Skeletal muscle tissue (tissue), 4 donors: ENCODE measurements around the gene CNTNAP2. TPM values are rescaled to one million over a fixed set of nuclear protein-coding genes. Genes with fewer than 3 reads are reported as not detected.
"Not testable (repeated sequence)": the region's sequence is repeated elsewhere in the genome, so short reads cannot be mapped to it uniquely, and the experiment has no call there.

Experiments used
- H3K27ac ChIP-seq: one replicate; pipeline ENCODE4 v1.7.0; 2013; ENCODE audit warnings: mild to moderate bottlenecking, low read depth, low read length, inconsistent platforms
- H3K27me3 ChIP-seq, 3 donors: one replicate each; pipeline ENCODE4 v1.7.0; 2013; ENCODE audit warnings: low read length in 3 of 3; ENCODE audit not compliant: control insufficient read depth in 3 of 3, insufficient read depth in 3 of 3
- H3K36me3 ChIP-seq, 3 donors: one replicate each; pipeline ENCODE4 v1.7.0; 2013; ENCODE audit warnings: low read length in 3 of 3; ENCODE audit not compliant: control insufficient read depth in 3 of 3, insufficient read depth in 3 of 3
- H3K4me1 ChIP-seq, 3 donors: one replicate each; pipeline ENCODE4 v1.7.0; 2013; ENCODE audit warnings: low read length in 3 of 3, mild to moderate bottlenecking in 3 of 3; ENCODE audit not compliant: control insufficient read depth in 3 of 3, insufficient read depth in 3 of 3
- H3K4me3 ChIP-seq, 3 donors: one replicate each; pipeline ENCODE4 v1.7.0; 2013; ENCODE audit warnings: low read length in 3 of 3
- H3K9ac ChIP-seq, 3 donors: one replicate each; pipeline ENCODE4 v1.7.0; 2013; ENCODE audit warnings: low read length in 3 of 3, mild to moderate bottlenecking in 3 of 3, moderate library complexity in 2 of 3, low read depth in 1 of 3
- H3K9me3 ChIP-seq, 3 donors: one replicate each; pipeline ENCODE4 v1.7.0; 2013; ENCODE audit warnings: low read length in 3 of 3; ENCODE audit not compliant: control insufficient read depth in 3 of 3
- total RNA-seq: library from RNA; depleted of rRNA; stranded (reverse); fragments of >200 nt; gene quantifications from one replicate; pipeline ENCODE4 v1.2.3, GENCODE V29; 2014
- donor health status: Osteomylitis.

Gene CNTNAP2
- total RNA-seq, 1 donor from 2014 or later: 14.1 TPM

DNA sequence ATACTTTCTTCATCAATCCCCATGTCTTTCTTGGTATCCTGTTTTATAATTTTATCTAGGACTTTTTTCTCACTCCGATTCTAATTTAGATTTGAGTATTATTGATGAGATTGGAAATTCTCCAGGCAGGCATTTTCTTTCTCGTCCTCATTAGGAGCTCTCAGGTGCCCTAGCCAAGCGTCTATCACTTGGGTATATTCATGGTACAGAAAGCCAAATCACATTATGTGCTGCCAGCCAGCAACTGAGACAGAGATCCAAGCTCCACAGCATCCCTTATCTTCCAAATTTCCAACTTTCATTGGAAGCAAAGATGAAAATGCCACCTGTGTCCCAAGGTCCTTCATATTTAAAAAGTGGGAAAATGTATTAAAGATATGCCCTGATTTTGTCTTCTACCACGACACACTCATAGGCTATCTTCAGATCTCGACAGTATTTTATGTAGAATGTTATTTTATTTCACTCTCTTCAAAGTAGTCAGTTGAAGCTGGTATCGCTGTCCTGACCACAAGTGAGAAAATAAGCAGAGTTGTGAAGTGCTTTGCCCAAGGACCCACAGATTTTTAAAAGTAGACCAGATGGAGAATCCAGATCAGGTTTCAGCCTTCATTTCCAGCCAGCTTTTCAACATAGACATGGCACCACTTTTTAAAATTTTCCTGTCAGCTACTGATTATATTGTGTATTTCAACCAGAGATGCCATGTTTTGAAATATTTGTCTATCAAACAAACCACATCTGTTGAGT, 773.4 kb downstream of the CNTNAP2 start:
- no peak overlapping the region for H3K9ac ChIP-seq
- H3K4me3 ChIP-seq: no peak overlapping the region
- no peaks in the 10 kb centered on the region for H3K4me1 ChIP-seq
- H3K9me3 ChIP-seq: no peaks in the 10 kb centered on the region
- no peaks in the 10 kb centered on the region for H3K36me3 ChIP-seq
- no peaks in the 10 kb centered on the region for H3K27me3 ChIP-seq
- no peak overlapping the region for H3K27ac ChIP-seq

DNA sequence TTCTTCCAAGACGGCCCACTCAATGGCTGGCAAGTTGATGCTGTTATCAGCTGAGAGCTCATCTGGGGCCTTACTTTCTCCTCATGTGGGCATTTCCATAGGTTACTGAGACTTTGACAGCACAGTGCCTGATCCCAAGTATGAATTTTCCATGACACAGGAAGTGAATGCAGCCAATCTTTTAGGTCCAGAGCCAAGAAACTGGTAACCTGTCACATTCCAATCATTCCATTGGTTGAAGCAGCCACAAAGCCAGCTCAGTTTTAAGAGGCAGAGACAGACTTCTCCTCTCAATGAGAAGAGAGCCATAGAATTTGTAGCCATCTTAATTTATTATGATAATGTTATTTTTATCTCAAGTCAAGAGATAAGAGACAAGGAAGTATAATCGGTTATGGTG, 775.5 kb downstream of the CNTNAP2 start:
- Histone ChIP-seq H3K9ac (no peak overlapping the region), H3K27me3 (no peaks in the 10 kb centered on the region), H3K36me3 (no peaks in the 10 kb centered on the region), H3K9me3 (no peaks in the 10 kb centered on the region), H3K4me3 (no peak overlapping the region), H3K27ac (no peak overlapping the region), H3K4me1 (no peaks in the 10 kb centered on the region)

DNA sequence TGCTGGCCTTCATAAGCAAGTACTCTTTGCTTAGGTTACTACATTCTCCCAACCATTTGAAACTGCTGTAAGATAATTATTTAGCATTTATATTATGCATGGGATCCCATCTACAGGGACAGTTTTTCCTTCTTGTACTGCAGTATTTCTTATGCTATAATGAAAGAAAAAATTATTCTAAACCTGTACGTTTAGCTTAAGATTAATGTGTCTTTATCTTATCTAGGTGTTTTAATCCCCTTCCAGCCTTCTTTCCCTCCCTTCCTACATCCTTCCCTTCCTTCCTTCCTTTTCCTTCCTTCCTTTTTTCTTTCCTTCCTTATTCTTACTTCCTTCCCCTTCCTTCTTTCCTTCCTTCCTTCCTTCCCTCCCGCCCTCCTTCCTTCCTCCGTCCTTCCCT, 778.3 kb downstream of the CNTNAP2 start:
- Histone ChIP-seq H3K27ac (no peak overlapping the region), H3K4me3 (no peak overlapping the region), H3K36me3 (no peaks in the 10 kb centered on the region), H3K9me3 (no peaks in the 10 kb centered on the region), H3K27me3 (no peaks in the 10 kb centered on the region), H3K9ac (no peak overlapping the region), H3K4me1 (no peaks in the 10 kb centered on the region)

DNA sequence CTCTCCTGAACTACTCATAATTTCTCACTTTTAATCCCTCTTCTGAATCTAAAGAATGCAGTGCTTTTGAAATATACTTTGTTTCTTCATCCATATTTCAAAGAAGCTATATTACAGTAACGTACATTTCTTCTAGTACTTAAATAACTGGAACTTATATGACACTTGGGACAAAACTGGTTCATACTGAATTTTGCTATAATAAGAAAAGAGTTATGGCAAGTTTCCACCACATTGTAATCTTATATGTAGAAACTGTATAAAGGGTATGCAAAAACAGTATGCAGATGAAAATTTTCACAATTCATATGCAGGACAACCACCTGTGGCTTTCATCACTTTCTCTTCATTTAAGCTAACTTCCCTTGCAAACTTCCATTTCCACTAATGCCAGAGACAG, 785.7 kb downstream of the CNTNAP2 start:
- H3K9ac ChIP-seq: no peak overlapping the region
- no peaks in the 10 kb centered on the region for H3K36me3 ChIP-seq
- no peak overlapping the region for H3K4me3 ChIP-seq
- H3K4me1 ChIP-seq: no peaks in the 10 kb centered on the region
- H3K27me3 ChIP-seq: no peaks in the 10 kb centered on the region
- H3K27ac ChIP-seq: no peak overlapping the region
- H3K9me3 ChIP-seq: no peaks in the 10 kb centered on the region

DNA sequence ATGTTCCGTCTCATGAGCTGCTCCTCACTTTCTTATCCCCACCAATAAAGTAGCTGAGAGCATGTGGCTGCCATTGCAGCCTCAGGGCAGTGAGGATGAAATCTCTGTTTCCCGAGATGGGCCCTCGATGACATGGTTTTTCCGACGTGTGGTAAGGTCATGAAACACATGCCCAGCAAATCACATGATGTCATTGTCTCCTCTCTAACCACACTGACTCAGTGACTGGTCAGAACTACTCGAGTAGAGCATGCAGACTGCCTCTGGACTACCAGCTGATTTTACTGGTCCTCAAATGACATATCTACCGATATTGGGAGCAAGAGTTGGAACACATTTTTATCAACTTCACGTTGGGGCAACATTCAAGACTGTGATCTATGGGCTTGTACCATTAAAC, 786.1 kb downstream of the CNTNAP2 start:
- H3K27me3 ChIP-seq: no peaks in the 10 kb centered on the region
- H3K4me3 ChIP-seq: no peak overlapping the region
- H3K9me3 ChIP-seq: no peaks in the 10 kb centered on the region
- H3K36me3 ChIP-seq: no peaks in the 10 kb centered on the region
- H3K9ac ChIP-seq: no peak overlapping the region
- H3K4me1 ChIP-seq: no peaks in the 10 kb centered on the region
- no peak overlapping the region for H3K27ac ChIP-seq

DNA sequence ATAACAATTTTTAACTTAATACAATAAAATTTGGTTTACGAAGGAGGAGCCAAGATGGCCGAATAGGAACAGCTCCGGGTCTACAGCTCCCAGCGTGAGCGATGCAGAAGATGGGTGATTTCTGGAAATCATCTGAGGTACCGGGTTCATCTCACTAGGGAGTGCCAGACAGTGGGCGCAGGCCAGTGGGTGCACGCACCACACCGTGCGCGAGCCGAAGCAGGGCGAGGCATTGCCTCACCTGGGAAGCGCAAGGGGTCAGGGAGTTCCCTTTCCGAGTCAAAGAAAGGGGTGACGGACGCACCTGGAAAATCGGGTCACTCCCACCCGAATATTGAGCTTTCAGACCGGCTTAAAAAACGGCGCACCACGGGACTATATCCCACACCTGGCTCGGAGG, 789.1 kb downstream of the CNTNAP2 start:
- H3K36me3 ChIP-seq, H3K27ac ChIP-seq, H3K9ac ChIP-seq, H3K4me1 ChIP-seq, H3K9me3 ChIP-seq, H3K27me3 ChIP-seq, H3K4me3 ChIP-seq: not testable (repeated sequence)

DNA sequence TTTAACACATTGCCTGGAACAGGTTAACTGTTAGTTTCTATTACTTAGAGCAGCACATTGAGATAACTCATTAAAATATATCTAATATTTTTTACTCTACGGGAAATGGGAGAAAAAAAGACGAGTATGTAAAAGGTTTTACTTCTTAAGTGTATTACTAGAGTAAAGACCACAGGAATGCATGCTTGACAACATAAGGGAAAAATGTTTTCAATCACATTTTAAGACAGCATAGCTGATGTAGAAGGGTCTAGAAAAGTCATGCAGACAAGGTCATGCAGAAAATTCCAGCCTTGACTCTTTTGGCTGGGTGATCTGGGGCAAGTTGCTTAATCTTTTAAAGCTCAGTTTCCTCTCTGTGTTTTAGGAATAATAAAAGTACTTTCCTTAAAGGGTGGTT, 806.2 kb downstream of the CNTNAP2 start:
- no peak overlapping the region for H3K9ac ChIP-seq
- no peaks in the 10 kb centered on the region for H3K4me1 ChIP-seq
- H3K27me3 ChIP-seq: no peaks in the 10 kb centered on the region
- H3K36me3 ChIP-seq: no peaks in the 10 kb centered on the region
- H3K4me3 ChIP-seq: no peak overlapping the region
- no peak overlapping the region for H3K27ac ChIP-seq
- peaks cover 0 to 2% (median under 1%) of the 10 kb centered on the region in 3 donors for H3K9me3 ChIP-seq

DNA sequence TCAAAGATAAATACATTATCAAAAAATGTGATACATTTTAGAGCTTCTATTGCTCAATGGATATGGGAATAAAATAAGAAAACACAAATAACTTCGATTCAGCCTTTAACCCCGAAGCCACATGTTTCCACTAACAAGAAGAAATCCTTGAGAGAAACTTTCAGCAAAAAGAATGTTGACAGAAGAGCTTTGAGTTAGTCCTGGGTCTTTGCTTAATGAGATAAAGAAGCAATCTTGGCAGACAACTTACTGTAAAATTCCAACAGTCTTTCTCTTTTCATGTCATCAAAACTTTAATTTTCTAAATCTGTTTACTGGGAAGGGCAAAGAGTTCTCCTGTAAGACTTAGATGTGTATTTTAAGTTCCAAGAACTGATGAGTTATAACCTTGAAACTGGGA, 810.2 kb downstream of the CNTNAP2 start:
- no peaks in the 10 kb centered on the region for H3K9me3 ChIP-seq
- H3K4me3 ChIP-seq: no peak overlapping the region
- H3K27me3 ChIP-seq: no peaks in the 10 kb centered on the region
- H3K27ac ChIP-seq: no peak overlapping the region
- no peak overlapping the region for H3K9ac ChIP-seq
- no peaks in the 10 kb centered on the region for H3K4me1 ChIP-seq
- H3K36me3 ChIP-seq: no peaks in the 10 kb centered on the region

DNA sequence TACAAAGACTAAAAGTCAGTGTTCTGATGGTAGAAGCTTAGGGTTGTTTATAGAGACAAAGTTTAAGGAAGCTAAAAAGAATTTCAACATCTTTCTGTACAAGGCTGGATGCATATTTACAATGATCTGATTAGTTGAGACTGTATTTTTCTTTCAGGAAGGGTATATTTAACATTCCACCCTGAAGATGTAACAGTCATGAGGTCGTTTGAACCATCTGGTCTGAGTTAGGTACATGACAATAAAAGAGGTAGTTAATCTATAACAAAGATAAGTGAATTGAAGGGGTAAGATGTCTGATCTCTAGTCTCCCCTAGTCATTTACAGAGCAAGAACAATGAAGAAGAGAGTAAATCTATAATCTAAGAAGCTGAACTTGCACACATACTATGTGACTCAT, 821.2 kb downstream of the CNTNAP2 start:
- Histone ChIP-seq H3K27me3 (no peaks in the 10 kb centered on the region), H3K36me3 (no peaks in the 10 kb centered on the region), H3K4me1 (no peaks in the 10 kb centered on the region), H3K4me3 (no peak overlapping the region), H3K9ac (no peak overlapping the region), H3K9me3 (no peaks in the 10 kb centered on the region), H3K27ac (no peak overlapping the region)

DNA sequence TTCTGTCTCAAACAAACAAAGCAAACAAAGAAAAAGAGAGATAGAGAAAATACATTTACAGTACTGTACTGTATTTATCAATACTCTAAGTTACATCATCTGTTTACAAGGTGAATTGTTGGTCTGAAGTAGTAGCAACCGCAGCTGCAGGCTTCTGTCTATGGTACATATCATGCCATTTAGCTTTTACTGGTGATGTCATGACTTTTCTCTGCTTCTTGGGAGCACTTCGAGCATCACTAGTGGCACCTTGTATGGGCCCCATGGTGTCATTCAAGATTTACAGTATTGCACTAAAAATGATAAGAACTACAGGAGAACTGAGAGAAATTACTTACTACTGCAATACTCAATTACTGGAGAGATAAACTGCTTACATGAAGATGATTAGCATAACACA, 826.9 kb downstream of the CNTNAP2 start:
- no peaks in the 10 kb centered on the region for H3K36me3 ChIP-seq

More for the DNA sequence above, 826.9 kb downstream of the CNTNAP2 start:
- H3K9ac ChIP-seq: no peak overlapping the region
- H3K4me1 ChIP-seq: no peaks in the 10 kb centered on the region
- no peak overlapping the region for H3K4me3 ChIP-seq
- H3K27me3 ChIP-seq: no peaks in the 10 kb centered on the region
- no peak overlapping the region for H3K27ac ChIP-seq
- H3K9me3 ChIP-seq: no peaks in the 10 kb centered on the region
